Spleen (tissue), 11 donors: Measurements from ENCODE around the gene GIPC2. TPM values are rescaled to one million over a fixed set of nuclear protein-coding genes. Genes with fewer than 3 reads are reported as not detected.
"Not testable (repeated sequence)": the region's sequence is repeated elsewhere in the genome, so short reads cannot be mapped to it uniquely, and the experiment has no call there.

Source experiments
- DNase-seq: peaks from one replicate; pipeline ENCODE4 v3.0.0-alpha.2; 2020
- H3K27ac ChIP-seq, 8 donors: fragments of 200-600 bp; sonication (generic) in 7 of 8; 1 replicate in 4 of 8; 2 replicates in 4 of 8; pipeline versions ENCODE4 v1.5.0 to v1.8.0; 2016 to 2021; ENCODE audit warnings: inconsistent platforms in 4 of 8, mild to moderate bottlenecking in 4 of 8, moderate library complexity in 1 of 8
- H3K27me3 ChIP-seq, 7 donors: fragments of 200-600 bp; sonication (generic) in 6 of 7; replicated peaks in 1 of 7; 1 replicate in 4 of 7; 2 replicates in 3 of 7; pipeline versions ENCODE4 v1.5.0 to v1.8.0; 2016 to 2021; ENCODE audit warnings: inconsistent platforms in 3 of 7, mild to moderate bottlenecking in 1 of 7
- H3K36me3 ChIP-seq, 6 donors: fragments of 200-600 bp; sonication (generic) in 5 of 6; 1 replicate in 4 of 6; 2 replicates in 2 of 6; pipeline versions ENCODE4 v1.5.0 to v1.8.0; 2016 to 2021; ENCODE audit warnings: inconsistent platforms in 2 of 6
- H3K4me1 ChIP-seq, 6 donors: fragments of 200-600 bp; sonication (generic) in 5 of 6; 1 replicate in 3 of 6; 2 replicates in 3 of 6; pipeline versions ENCODE4 v1.5.0 to v1.8.0; 2016 to 2021; ENCODE audit warnings: inconsistent platforms in 3 of 6
- H3K4me3 ChIP-seq, 8 donors: fragments of 200-600 bp; sonication (generic) in 7 of 8; 1 replicate in 4 of 8; 2 replicates in 4 of 8; pipeline versions ENCODE4 v1.5.0 to v1.8.0; 2016 to 2021; ENCODE audit warnings: inconsistent platforms in 4 of 8, mild to moderate bottlenecking in 4 of 8, moderate library complexity in 2 of 8
- H3K9me3 ChIP-seq, 8 donors: fragments of 200-600 bp; sonication (generic) in 7 of 8; 1 replicate in 4 of 8; 2 replicates in 4 of 8; pipeline versions ENCODE4 v1.5.0 to v1.8.0; 2016 to 2021; ENCODE audit warnings: inconsistent platforms in 4 of 8
- CTCF ChIP-seq, 11 experiments: fragments of 200-600 bp in 7 of 11; fragments of 450-650 bp in 4 of 11; sonication (generic) in 4 of 11; IDR thresholded peaks in 8 of 11; conservative IDR thresholded peaks in 3 of 11; 1 replicate in 7 of 11; 2 replicates in 4 of 11; pipeline versions ENCODE4 v1.4.0 to v1.8.0; 2016 to 2021; ENCODE audit warnings: antibody characterized with exemption in 11 of 11, inconsistent platforms in 4 of 11, mild to moderate bottlenecking in 1 of 11
- POLR2A ChIP-seq, 3 donors: fragments of 450-650 bp; IDR thresholded peaks; one replicate each; pipeline ENCODE4 v1.5.1; 2017; ENCODE audit warnings: antibody characterized with exemption in 3 of 3, mild to moderate bottlenecking in 1 of 3
- POLR2AphosphoS5 ChIP-seq, 3 donors: sonication (generic); formaldehyde crosslinking; IDR thresholded peaks; one replicate each; pipeline ENCODE4 v1.5.1; 2017; ENCODE audit warnings: antibody characterized with exemption in 3 of 3
- WGBS, 5 donors: extraction: QIAGEN DNeasy Blood & Tissue Kit in 3 of 5; methylation state at CpG; one replicate each; pipeline versions ENCODE4 v1.1.5 to v1.1.7; 2013 to 2018; 5-methylcytosine and 5-hydroxymethylcytosine counted together
- intact Hi-C: fragments of 100-400 bp; cut with DNase I; formaldehyde crosslinking; loops from one replicate; pipeline ENCODE4 v1.15.0; 2023; ENCODE audit warnings: low total_unique reads
- polyA plus RNA-seq, 3 donors: library from polyadenylated mRNA; stranded (reverse); fragments of 200-250 nt; gene quantifications; one replicate each; pipeline ENCODE4 v1.2.1, GENCODE V29; 2013
- total RNA-seq, 7 donors: library from RNA; depleted of rRNA in 3 of 7; stranded (reverse); fragments of >200 nt in 3 of 7; fragmentation: NEBNext Ultra II Directional in 4 of 7; extraction: Animal tissue kit (Norgen Biotek cat#: 25700) in 4 of 7; gene quantifications; one replicate each; pipeline versions ENCODE4 v1.1.0 to v1.2.1, GENCODE V29; 2016 to 2021
- donor health status: healthy with polysubstance abuse.
- donor health status: DM: no; HTN: no; CAD: no; lungs with moderate emphysema.
- donor health status: DM: no; HTN: no; CAD: no.
- donor health status: Bipolar disorder and iron deficiency.
- donor health status: healthy.
- donor health status: DM: no; HTN: no; CAD: no.
- donor health status: DM: yes; HTN: yes; CAD: no.

Gene GIPC2
- total and polyA plus RNA-seq, 10 donors = 5.5 to 49.9 (median 41.1) TPM

GRCh38 chr1:78078358-78078757, 32.6 kb downstream of the GIPC2 start:
- Histone ChIP-seq H3K4me3 (no peak overlapping the region), H3K9me3 (no peaks in the 10 kb centered on the region), H3K27ac (peak overlapping the region in 7 of 8 donors; percentile 5 to 67 (median 49)), H3K27me3 (no peaks in the 10 kb centered on the region), H3K4me1 (peaks cover 5 to 38% (median 12%) of the 10 kb centered on the region in 6 donors), H3K36me3 (no peaks in the 10 kb centered on the region)
- DNase-seq = no peak
- WGBS, 5 donors = 60 to 75% (median 68%) methylated on average over 3 of the region's 3 CpGs
- intact Hi-C loops = no loop called here
- TF ChIP-seq POLR2AphosphoS5 (IDR thresholded peaks at IDR 0.05) (no peak), POLR2A (IDR thresholded peaks at IDR 0.05) (no peak), CTCF (IDR thresholded peaks at IDR 0.05 in 8 of 11, conservative IDR thresholded peaks at IDR 0.05 in 3 of 11) (no peak)

- peaks cover 5 to 38% (median 12%) of the 10 kb centered on the region in 6 donors for H3K4me1 ChIP-seq
Measured at GRCh38 chr1:78079580-78079979, 33.8 kb downstream of the GIPC2 start.

GRCh38 chr1:78080767-78081166, 35.0 kb downstream of the GIPC2 start:
- no peaks in the 10 kb centered on the region for H3K27me3 ChIP-seq
- H3K9me3 ChIP-seq = peaks cover 0 to 9% (median 2%) of the 10 kb centered on the region in 8 donors
- intact Hi-C loops = no loop called here
- TF ChIP-seq POLR2A (IDR thresholded peaks at IDR 0.05) (no peak), CTCF (IDR thresholded peaks at IDR 0.05 in 8 of 11, conservative IDR thresholded peaks at IDR 0.05 in 3 of 11) (no peak), POLR2AphosphoS5 (IDR thresholded peaks at IDR 0.05) (no peak)
- no peaks in the 10 kb centered on the region for H3K36me3 ChIP-seq
- no peak for DNase-seq
- H3K4me3 ChIP-seq = peak overlapping the region in 1 of 8 donors; percentile 21
- peak overlapping the region; percentile 19 to 67 (median 57) for H3K27ac ChIP-seq
- 66 to 81% (median 69%) methylated on average over 2 of the region's 2 CpGs for whole genome bisulfite sequencing, 5 donors
- H3K4me1 ChIP-seq = peaks cover 5 to 38% (median 12%) of the 10 kb centered on the region in 6 donors

More at GRCh38 chr1:78079580-78079979, 33.8 kb downstream of the GIPC2 start:
- Histone ChIP-seq H3K36me3 (no peaks in the 10 kb centered on the region), H3K9me3 (no peaks in the 10 kb centered on the region), H3K27ac (peak overlapping the region in 6 of 8 donors; percentile 9 to 67 (median 51)), H3K4me3 (no peak overlapping the region), H3K27me3 (no peaks in the 10 kb centered on the region)
- WGBS, 5 donors = 83 to 96% (median 90%) methylated on average over 2 of the region's 2 CpGs
- TF ChIP-seq POLR2AphosphoS5 (IDR thresholded peaks at IDR 0.05) = no peak
- no peak for TF ChIP-seq CTCF (IDR thresholded peaks at IDR 0.05 in 8 of 11, conservative IDR thresholded peaks at IDR 0.05 in 3 of 11)
- TF ChIP-seq POLR2A (IDR thresholded peaks at IDR 0.05) = no peak
- intact Hi-C loops = no loop called here
- DNase-seq = no peak

- intact Hi-C loops = no loop called here
- peak overlapping the region in 7 of 8 donors; percentile 43 to 67 (median 56) for H3K27ac ChIP-seq
- DNase-seq = no peak
- no peaks in the 10 kb centered on the region for H3K27me3 ChIP-seq
- peaks cover 5 to 38% (median 12%) of the 10 kb centered on the region in 6 donors for H3K4me1 ChIP-seq
- TF ChIP-seq CTCF (IDR thresholded peaks at IDR 0.05 in 8 of 11, conservative IDR thresholded peaks at IDR 0.05 in 3 of 11) (no peak), POLR2AphosphoS5 (IDR thresholded peaks at IDR 0.05) (no peak), POLR2A (IDR thresholded peaks at IDR 0.05) (no peak)
- no peak overlapping the region for H3K4me3 ChIP-seq
- H3K9me3 ChIP-seq = peaks cover 0 to 23% (median 17%) of the 10 kb centered on the region in 8 donors
- peaks cover 0 to 5% (median 0%) of the 10 kb centered on the region in 6 donors for H3K36me3 ChIP-seq
- 72 to 86% (median 82%) methylated on average over 5 of the region's 5 CpGs for WGBS, 5 donors
Measured at GRCh38 chr1:78081980-78082860, 36.5 kb downstream of the GIPC2 start.

- H3K36me3 ChIP-seq, intact Hi-C loops, DNase-seq: not testable (repeated sequence)
Measured at GRCh38 chr1:78084639-78085038, 38.9 kb downstream of the GIPC2 start.

More at GRCh38 chr1:78084639-78085038, 38.9 kb downstream of the GIPC2 start:
- H3K27ac ChIP-seq, H3K4me3 ChIP-seq, H3K27me3 ChIP-seq: not testable (repeated sequence)
- Histone ChIP-seq H3K4me1 (peaks cover 5 to 27% (median 11%) of the 10 kb centered on the region in 6 donors), H3K9me3 (peaks cover 0 to 35% (median 26%) of the 10 kb centered on the region in 8 donors)
